GM12891 (cell line): ENCODE results near the gene OR2D2.

Experiments used
- PAX5 ChIP-seq: IDR thresholded peaks from 2 replicates; pipeline ENCODE4 v1.6.1; 2011; ENCODE audit warnings: low read length, moderate library complexity, mild to moderate bottlenecking; ENCODE audit not compliant: insufficient read depth, severe bottlenecking
- POLR2A ChIP-seq: IDR thresholded peaks from 2 replicates; pipeline ENCODE4 v1.6.1; 2011; ENCODE audit warnings: low read depth, low read length, control low read depth
- POLR2AphosphoS5 ChIP-seq: IDR thresholded peaks from 2 replicates; pipeline ENCODE4 v1.6.1; 2011; ENCODE audit warnings: low read depth, low read length, control low read depth
- SPI1 ChIP-seq: IDR thresholded peaks from 2 replicates; pipeline ENCODE4 v1.6.1; 2011; ENCODE audit warnings: low read depth, low read length, control low read depth
- TAF1 ChIP-seq: IDR thresholded peaks from 2 replicates; pipeline ENCODE4 v1.6.1; 2011; ENCODE audit warnings: low read depth, low read length, control low read depth

- TF ChIP-seq POLR2AphosphoS5, result no peak
- TF ChIP-seq TAF1, result no peak
- no peak for TF ChIP-seq POLR2A
- TF ChIP-seq SPI1, result no peak
- no peak for TF ChIP-seq PAX5
Observed at GRCh38 chr11:6856871-6857270, 35.4 kb downstream of the OR2D2 start.
